Suprapubic skin (tissue), 4 donors: ENCODE measurements around the gene SNRNP40. TPM values are rescaled to one million over a fixed set of nuclear protein-coding genes. Genes with fewer than 3 reads are reported as not detected.

Experiments
- DNase-seq, 2 donors: peaks; one replicate each; pipeline ENCODE4 v3.0.0-alpha.2; 2019; ENCODE audit warnings: low spot score in 2 of 2
- H3K27ac ChIP-seq: fragments of 200-600 bp; sonication (generic); one replicate; pipeline ENCODE4 v1.5.1; 2019
- H3K27me3 ChIP-seq: fragments of 200-600 bp; sonication (generic); one replicate; pipeline ENCODE4 v1.5.1; 2019
- H3K36me3 ChIP-seq: fragments of 200-600 bp; sonication (generic); one replicate; pipeline ENCODE4 v1.5.1; 2019
- H3K4me1 ChIP-seq: fragments of 200-600 bp; sonication (generic); one replicate; pipeline ENCODE4 v1.5.1; 2019
- H3K4me3 ChIP-seq: fragments of 200-600 bp; sonication (generic); one replicate; pipeline ENCODE4 v1.5.1; 2019; ENCODE audit warnings: mild to moderate bottlenecking
- H3K9me3 ChIP-seq: fragments of 200-600 bp; sonication (generic); one replicate; pipeline ENCODE4 v1.5.1; 2019
- EP300 ChIP-seq: sonication (generic); formaldehyde crosslinking; IDR thresholded peaks from one replicate; pipeline ENCODE4 v1.6.1; 2017; ENCODE audit warnings: antibody characterized with exemption
- POLR2A ChIP-seq, 2 donors: fragments of 450-650 bp; IDR thresholded peaks; one replicate each; pipeline ENCODE4 v1.6.1; 2017; ENCODE audit warnings: antibody characterized with exemption in 2 of 2, mild to moderate bottlenecking in 2 of 2, moderate library complexity in 2 of 2
- POLR2AphosphoS5 ChIP-seq, 3 donors: sonication (generic); formaldehyde crosslinking; IDR thresholded peaks; one replicate each; pipeline ENCODE4 v1.6.1; 2017; ENCODE audit warnings: antibody characterized with exemption in 3 of 3
- WGBS: methylation state at CpG from one replicate; pipeline ENCODE4 v1.1.5; 2018; 5-methylcytosine and 5-hydroxymethylcytosine counted together
- total RNA-seq, 4 donors: library from RNA; depleted of rRNA; stranded (reverse); fragments of >200 nt; gene quantifications; one replicate each; pipeline ENCODE4 v1.1.0, GENCODE V29; 2016
- TF ChIP-seq, protein P1 (sequence below), 2 donors: fragments of 200-600 bp in 1 of 2; fragments of 450-650 bp in 1 of 2; sonication (generic) in 1 of 2; IDR thresholded peaks; one replicate each; pipeline ENCODE4 v1.5.1; 2016 to 2019; ENCODE audit warnings: antibody characterized with exemption in 2 of 2, mild to moderate bottlenecking in 1 of 2, moderate library complexity in 1 of 2

Gene SNRNP40
- total RNA-seq, 4 donors from 2014 or later, result 39.3 to 70.3 (median 56.0) TPM

DNA sequence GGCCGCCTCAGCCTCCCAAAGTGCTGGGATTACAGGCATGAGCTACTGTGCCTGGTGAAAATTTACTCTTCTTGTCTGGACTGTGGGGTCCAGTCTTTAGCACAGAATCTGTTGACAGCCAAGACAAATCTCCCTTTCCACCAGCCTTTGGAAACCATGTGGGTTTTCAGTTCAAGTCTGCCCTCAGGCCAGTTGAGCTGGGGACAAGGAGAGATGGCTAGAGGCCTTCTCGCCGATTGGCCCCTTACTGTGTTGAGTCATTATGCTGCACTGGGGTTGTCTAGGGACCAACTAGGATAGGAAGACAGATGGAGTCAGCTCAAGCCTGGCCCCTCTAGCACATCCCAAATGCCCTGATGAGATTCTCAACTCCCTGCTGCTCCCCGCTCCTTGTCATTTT, 48.3 kb downstream of the SNRNP40 start:
- DNase-seq, result no peak
- Histone ChIP-seq H3K4me3 (no peak overlapping the region), H3K36me3 (no peaks in the 10 kb centered on the region), H3K27ac (no peak overlapping the region), H3K27me3 (no peaks in the 10 kb centered on the region), H3K9me3 (no peaks in the 10 kb centered on the region), H3K4me1 (no peaks in the 10 kb centered on the region)
- TF ChIP-seq POLR2A (IDR thresholded peaks at IDR 0.05) (no peak), EP300 (no peak), POLR2AphosphoS5 (IDR thresholded peaks at IDR 0.05) (no peak)
- TF ChIP-seq, protein P1, sequence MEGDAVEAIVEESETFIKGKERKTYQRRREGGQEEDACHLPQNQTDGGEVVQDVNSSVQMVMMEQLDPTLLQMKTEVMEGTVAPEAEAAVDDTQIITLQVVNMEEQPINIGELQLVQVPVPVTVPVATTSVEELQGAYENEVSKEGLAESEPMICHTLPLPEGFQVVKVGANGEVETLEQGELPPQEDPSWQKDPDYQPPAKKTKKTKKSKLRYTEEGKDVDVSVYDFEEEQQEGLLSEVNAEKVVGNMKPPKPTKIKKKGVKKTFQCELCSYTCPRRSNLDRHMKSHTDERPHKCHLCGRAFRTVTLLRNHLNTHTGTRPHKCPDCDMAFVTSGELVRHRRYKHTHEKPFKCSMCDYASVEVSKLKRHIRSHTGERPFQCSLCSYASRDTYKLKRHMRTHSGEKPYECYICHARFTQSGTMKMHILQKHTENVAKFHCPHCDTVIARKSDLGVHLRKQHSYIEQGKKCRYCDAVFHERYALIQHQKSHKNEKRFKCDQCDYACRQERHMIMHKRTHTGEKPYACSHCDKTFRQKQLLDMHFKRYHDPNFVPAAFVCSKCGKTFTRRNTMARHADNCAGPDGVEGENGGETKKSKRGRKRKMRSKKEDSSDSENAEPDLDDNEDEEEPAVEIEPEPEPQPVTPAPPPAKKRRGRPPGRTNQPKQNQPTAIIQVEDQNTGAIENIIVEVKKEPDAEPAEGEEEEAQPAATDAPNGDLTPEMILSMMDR (IDR thresholded peaks at IDR 0.05), result no peak
- 96% methylated on average over 4 of the region's 4 CpGs for WGBS

DNA sequence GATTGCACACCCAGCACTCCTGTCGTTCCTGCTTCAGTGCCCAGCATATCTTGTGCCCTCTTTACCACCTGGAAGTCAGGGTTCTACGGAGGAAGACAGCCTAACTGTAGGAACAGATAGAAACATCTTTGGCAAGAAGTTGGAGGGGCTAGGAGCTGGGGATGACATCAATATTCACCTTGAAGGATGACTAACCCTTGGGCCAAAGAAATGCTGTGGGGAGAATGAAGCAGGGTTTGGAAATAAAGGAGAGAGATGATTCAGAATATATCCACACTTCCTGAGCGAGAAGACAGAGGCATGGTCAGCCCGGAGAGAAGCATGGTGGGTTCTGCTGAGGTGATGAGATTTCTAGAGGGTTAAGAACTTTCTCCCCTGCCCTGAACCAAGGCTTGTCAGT, 52.3 kb downstream of the SNRNP40 start:
- Histone ChIP-seq H3K4me1 (peaks cover 7% of the 10 kb centered on the region), H3K27me3 (peaks cover 20% of the 10 kb centered on the region), H3K36me3 (no peaks in the 10 kb centered on the region), H3K27ac (no peak overlapping the region), H3K4me3 (no peak overlapping the region), H3K9me3 (no peaks in the 10 kb centered on the region)
- DNase-seq, result no peak
- WGBS, result 69% methylated on average over 4 of the region's 4 CpGs
- no peak for TF ChIP-seq EP300
- TF ChIP-seq, protein P1 (IDR thresholded peaks at IDR 0.05), result no peak
- no peak for TF ChIP-seq POLR2AphosphoS5 (IDR thresholded peaks at IDR 0.05)
- no peak for TF ChIP-seq POLR2A (IDR thresholded peaks at IDR 0.05)

DNA sequence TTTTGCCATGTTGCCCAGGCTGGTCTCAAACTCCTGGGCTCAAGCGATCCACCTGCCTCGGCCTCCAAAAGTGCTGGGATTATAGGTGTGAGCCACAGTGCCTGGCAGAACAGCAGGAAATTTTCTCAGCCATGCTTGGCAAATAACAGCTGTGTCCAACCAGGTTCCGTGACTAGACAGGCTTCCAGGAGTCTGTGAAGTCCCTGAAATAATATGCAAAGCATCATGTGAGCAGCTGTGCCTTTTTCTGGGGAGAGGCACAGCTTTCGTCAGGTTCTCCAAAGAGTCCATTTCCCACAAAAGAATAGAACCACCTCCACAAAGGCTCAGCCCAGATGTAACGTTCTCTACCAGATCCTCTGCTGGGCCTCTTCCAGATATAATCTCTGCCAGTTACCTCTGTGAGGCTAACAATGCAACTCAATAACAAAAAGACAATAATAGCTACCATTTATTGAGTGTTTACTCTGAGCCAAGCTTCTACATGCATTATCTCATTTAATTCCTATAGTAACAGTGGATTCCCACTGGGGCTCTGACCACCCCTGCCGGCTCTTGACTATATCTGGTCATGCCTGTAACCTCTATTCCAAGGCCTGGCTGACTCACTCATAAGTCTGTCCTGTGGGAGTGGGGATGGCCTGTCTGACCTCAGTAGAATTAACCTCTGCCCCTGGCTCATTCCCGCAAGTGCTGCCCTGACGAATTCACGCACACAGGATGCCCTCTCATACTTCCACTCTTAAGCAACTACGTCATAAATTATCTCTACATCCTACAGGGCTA, 52.9 kb downstream of the SNRNP40 start:
- 72% methylated on average over 8 of the region's 10 CpGs for WGBS
- Histone ChIP-seq H3K9me3 (no peaks in the 10 kb centered on the region), H3K27ac (no peak overlapping the region), H3K27me3 (peaks cover 27% of the 10 kb centered on the region), H3K4me1 (peaks cover 14% of the 10 kb centered on the region), H3K36me3 (no peaks in the 10 kb centered on the region), H3K4me3 (no peak overlapping the region)
- DNase-seq, result no peak
- TF ChIP-seq, protein P1 (IDR thresholded peaks at IDR 0.05), result no peak
- TF ChIP-seq POLR2AphosphoS5 (IDR thresholded peaks at IDR 0.05), result no peak
- no peak for TF ChIP-seq POLR2A (IDR thresholded peaks at IDR 0.05)
- TF ChIP-seq EP300, result no peak

DNA sequence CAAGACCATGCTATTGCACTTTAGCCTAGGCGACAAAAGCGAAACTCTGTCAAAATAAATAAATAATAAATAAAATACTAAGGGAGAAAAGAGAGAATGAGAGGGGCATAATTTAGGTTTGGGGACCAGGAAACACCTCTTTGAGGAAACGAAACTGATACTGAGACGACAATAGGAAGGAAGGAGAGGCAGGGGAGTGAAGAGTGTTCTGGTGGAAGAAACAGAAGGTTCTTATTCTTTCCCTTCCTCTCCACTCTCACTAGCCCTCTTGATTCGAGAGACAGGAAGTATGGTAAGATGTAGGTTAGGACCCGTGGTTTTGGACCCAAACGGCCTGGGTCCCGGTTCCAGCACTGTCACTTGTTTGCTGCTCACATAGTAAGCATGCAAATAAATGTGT, 55.3 kb downstream of the SNRNP40 start:
- Histone ChIP-seq H3K4me1 (peaks cover 15% of the 10 kb centered on the region), H3K4me3 (no peak overlapping the region), H3K27me3 (peaks cover 48% of the 10 kb centered on the region), H3K36me3 (no peaks in the 10 kb centered on the region), H3K9me3 (no peaks in the 10 kb centered on the region), H3K27ac (no peak overlapping the region)
- WGBS, result 71% methylated on average over 8 of the region's 8 CpGs
- no peak for DNase-seq
- TF ChIP-seq POLR2AphosphoS5 (IDR thresholded peaks at IDR 0.05) (no peak), EP300 (no peak), POLR2A (IDR thresholded peaks at IDR 0.05) (no peak)
- TF ChIP-seq, protein P1 (IDR thresholded peaks at IDR 0.05), result no peak

DNA sequence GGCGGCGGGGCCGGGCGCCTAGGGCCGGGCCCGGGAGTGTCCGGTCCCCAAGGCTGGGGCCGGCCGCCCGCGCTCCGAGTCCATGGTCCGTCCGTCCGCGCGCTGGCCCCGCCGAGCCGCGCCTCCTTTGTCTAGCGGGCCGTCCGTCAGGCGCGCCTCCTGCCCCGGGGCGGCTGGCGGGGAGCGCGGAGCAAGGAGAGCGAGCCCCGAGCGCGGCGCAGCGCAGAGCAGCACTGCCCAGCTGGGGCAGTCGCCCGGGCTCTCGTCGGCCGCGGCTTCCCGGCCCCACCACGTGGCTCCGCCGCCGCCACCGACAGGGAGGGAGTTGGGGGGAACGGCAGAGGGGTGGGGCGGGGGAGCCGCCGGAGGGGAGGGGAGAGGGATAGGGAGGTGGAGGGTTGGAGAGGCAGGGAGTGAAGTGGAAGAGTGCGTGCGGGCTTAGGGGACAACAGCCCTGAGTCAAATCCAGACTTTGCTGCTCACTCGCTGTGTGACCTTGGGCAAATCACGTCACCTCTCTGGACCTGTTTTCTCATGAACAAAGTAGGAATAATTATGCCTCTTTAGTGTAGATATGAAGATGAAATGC, 56.8 kb downstream of the SNRNP40 start, which contains the start of gene NKAIN1:
TSS of gene NKAIN1 (minus strand) at position 235 of the 589 bp plus-strand sequence. CDS start 340 bp downstream, outside the sequence.
- H3K4me3 ChIP-seq, result peak within 1 kb of the TSS; percentile 48
- WGBS, result 1% methylated on average over 23 of the region's 57 CpGs
- no peaks in the 10 kb centered on the region for H3K36me3 ChIP-seq
- no peak for TF ChIP-seq EP300
- TF ChIP-seq POLR2A (IDR thresholded peaks at IDR 0.05), result no peak
- no peak for TF ChIP-seq POLR2AphosphoS5 (IDR thresholded peaks at IDR 0.05)
- TF ChIP-seq, protein P1 (IDR thresholded peaks at IDR 0.05), result no peak
- no peak for DNase-seq
- no peak within 1 kb of the TSS for H3K27ac ChIP-seq
- H3K9me3 ChIP-seq, result no peaks in the 10 kb centered on the region
- H3K27me3 ChIP-seq, result peaks cover 57% of the 10 kb centered on the region
- peaks cover 15% of the 10 kb centered on the region for H3K4me1 ChIP-seq
